HepG2 (cell line): ENCODE results near the gene MESD. TPM values are rescaled to one million over a fixed set of nuclear protein-coding genes. Genes with fewer than 3 reads are reported as not detected.

ENCODE experiments used
- AGO2 ChIP-seq: fragments of 200-400 bp; formaldehyde crosslinking; optimal IDR thresholded peaks from 2 replicates; pipeline ENCODE3; 2017; ENCODE audit warnings: mild to moderate bottlenecking, low read depth, low read length, moderate library complexity
- CHCHD3 ChIP-seq: sonication (generic); formaldehyde crosslinking; IDR thresholded peaks from 2 replicates; pipeline ENCODE4 v1.8.0; 2022; ENCODE audit warnings: mild to moderate bottlenecking, missing genetic modification reagents, moderate library complexity
- DNMT1 ChIP-seq: sonication (generic); formaldehyde crosslinking; IDR thresholded peaks from 2 replicates; pipeline ENCODE4 v1.5.1; 2020; ENCODE audit warnings: mild to moderate bottlenecking, missing genetic modification reagents
- ELF3 ChIP-seq: IDR thresholded peaks from 2 replicates; pipeline ENCODE4 v1.6.1; 2016; ENCODE audit warnings: missing genetic modification reagents, missing compliant biosample characterization
- FOXA1 ChIP-seq, 2 experiments: fragments of 450-650 bp in 1 of 2; sonication (generic) in 1 of 2; formaldehyde crosslinking in 1 of 2; IDR thresholded peaks; 2 replicates each; pipeline versions ENCODE4 v1.4.0 to v1.6.1; 2016 to 2020; ENCODE audit warnings: missing genetic modification reagents in 1 of 2
- FOXP1 ChIP-seq, 2 experiments: fragments of 450-650 bp in 1 of 2; IDR thresholded peaks; 2 replicates each; pipeline ENCODE4 v1.6.1; 2017 to 2018; ENCODE audit warnings: antibody characterized with exemption in 1 of 2
- HDAC6 ChIP-seq: fragments of 200-600 bp; sonication (generic); IDR thresholded peaks from 2 replicates; pipeline ENCODE4 v1.7.0; 2017; ENCODE audit warnings: mild to moderate bottlenecking, antibody characterized with exemption, low read length, low read depth
- HIC2 ChIP-seq: sonication (generic); formaldehyde crosslinking; IDR thresholded peaks from 2 replicates; pipeline ENCODE4 v1.9.0; 2022; ENCODE audit warnings: low read depth, missing genetic modification reagents
- IRF9 ChIP-seq: sonication (generic); formaldehyde crosslinking; IDR thresholded peaks from 2 replicates; pipeline ENCODE4 v1.8.0; 2022; ENCODE audit warnings: missing genetic modification reagents, mild to moderate bottlenecking, borderline replicate concordance
- KDM5A ChIP-seq: fragments of 200-600 bp; sonication (generic); IDR thresholded peaks from 2 replicates; pipeline ENCODE4 v1.7.0; 2018; ENCODE audit warnings: antibody characterized with exemption, mild to moderate bottlenecking, low read length, borderline replicate concordance
- KLF15 ChIP-seq: sonication (generic); formaldehyde crosslinking; IDR thresholded peaks from 2 replicates; pipeline ENCODE4 v1.8.1; 2023; ENCODE audit warnings: borderline replicate concordance, mild to moderate bottlenecking, inconsistent platforms, missing genetic modification reagents, mixed read lengths
- MIXL1 ChIP-seq: IDR thresholded peaks from 2 replicates; pipeline ENCODE4 v1.6.1; 2016
- MNT ChIP-seq: fragments of 450-650 bp; IDR thresholded peaks from 2 replicates; pipeline ENCODE4 v1.6.1; 2016
- POGK ChIP-seq: sonication (generic); formaldehyde crosslinking; conservative IDR thresholded peaks from 2 replicates; pipeline ENCODE4 v1.8.0; 2022; ENCODE audit warnings: mild to moderate bottlenecking, moderate library complexity, missing genetic modification reagents
- RXRB ChIP-seq: IDR thresholded peaks from 2 replicates; pipeline ENCODE4 v1.6.1; 2016; ENCODE audit warnings: borderline replicate concordance, missing genetic modification reagents, missing compliant biosample characterization
- SMYD3 ChIP-seq: sonication (generic); formaldehyde crosslinking; IDR thresholded peaks from 2 replicates; pipeline ENCODE4 v1.8.1; 2023; ENCODE audit warnings: mild to moderate bottlenecking, missing genetic modification reagents
- SNAPC5 ChIP-seq: sonication (generic); formaldehyde crosslinking; IDR thresholded peaks from 2 replicates; pipeline ENCODE4 v1.8.1; 2023; ENCODE audit warnings: mild to moderate bottlenecking, missing genetic modification reagents, borderline replicate concordance
- SNRNP70 ChIP-seq: fragments of 200-400 bp; formaldehyde crosslinking; IDR thresholded peaks from 2 replicates; pipeline ENCODE4 v1.6.1; 2017; ENCODE audit warnings: mild to moderate bottlenecking, low read depth, low read length, moderate library complexity
- TCF7 ChIP-seq: sonication (generic); IDR thresholded peaks from 2 replicates; pipeline ENCODE4 v1.6.1; 2016; ENCODE audit warnings: antibody characterized with exemption, low read depth
- TFAP4 ChIP-seq: sonication (generic); IDR thresholded peaks from 2 replicates; pipeline ENCODE4 v1.6.1; 2016; ENCODE audit warnings: low read depth, borderline replicate concordance
- ZNF629 ChIP-seq: sonication (generic); formaldehyde crosslinking; conservative IDR thresholded peaks from 2 replicates; pipeline ENCODE4 v1.5.0; 2020; ENCODE audit warnings: missing genetic modification reagents
- ZNF644 ChIP-seq: IDR thresholded peaks from 2 replicates; pipeline ENCODE4 v1.6.1; 2016; ENCODE audit warnings: low read depth
- ZNF691 ChIP-seq: sonication (generic); formaldehyde crosslinking; IDR thresholded peaks from 2 replicates; pipeline ENCODE4 v1.4.0; 2020; ENCODE audit warnings: missing genetic modification reagents, low read depth, mild to moderate bottlenecking, borderline replicate concordance
- polyA plus RNA-seq, 8 experiments: library from polyadenylated mRNA; depleted of rRNA in 3 of 8; stranded (reverse) in 7 of 8; unstranded in 1 of 8; fragments of >200 nt; fragmentation: Illumina TruSeq in 4 of 8; extraction: Trizol in 4 of 8; gene quantifications; 2 replicates each; pipeline versions ENCODE4 v1.2.1 to v1.2.3, GENCODE V29; 2011 to 2016; ENCODE audit warnings: low read depth in 4 of 8, missing spikeins in 1 of 8, mixed read lengths in 1 of 8; ENCODE audit not compliant: insufficient read depth in 1 of 8
- total RNA-seq, 5 experiments: library from RNA; depleted of rRNA; stranded (reverse); fragments of >200 nt; fragmentation: Illumina TruSeq; extraction: Trizol; gene quantifications; 2 replicates each; pipeline ENCODE4 v1.2.3, GENCODE V29; 2016; ENCODE audit warnings: low read depth in 1 of 5

Gene MESD
- total and polyA plus RNA-seq, 2 of the 13 experiments (the other 11 are each of a cell fraction or from before 2014, with no cell fraction given) = 18.0 to 46.2 TPM

- TF ChIP-seq FOXP1 (IDR thresholded peaks at IDR 0.05) (no peak), FOXP1 (CRISPR knock-in tag; IDR thresholded peaks at IDR 0.05) (peak; percentile 63), MNT (no peak), ZNF629 (CRISPR knock-in tag) (no peak), POGK (no peak), FOXA1 (IDR thresholded peaks at IDR 0.05) (no peak), FOXA1 (CRISPR knock-in tag; IDR thresholded peaks at IDR 0.05) (peak; percentile 51; the same call in 1 of the 2 replicates), HIC2 (CRISPR knock-in tag) (no peak), IRF9 (CRISPR knock-in tag) (no peak), MIXL1 (CRISPR knock-in tag) (0 out of 2 replicates have a peak, but pooled peaks have one; percentile 64), KLF15 (CRISPR knock-in tag) (no peak), TCF7 (no peak), RXRB (CRISPR knock-in tag) (0 out of 2 replicates have a peak, but pooled peaks have one; percentile 28), AGO2 (no peak), CHCHD3 (CRISPR knock-in tag) (no peak), ZNF644 (CRISPR knock-in tag) (0 out of 2 replicates have a peak, but pooled peaks have one; percentile 20), KDM5A (no peak), SNAPC5 (CRISPR knock-in tag) (no peak), ZNF691 (no peak), DNMT1 (no peak), ELF3 (CRISPR knock-in tag) (0 out of 2 replicates have a peak, but pooled peaks have one; percentile 17), TFAP4 (no peak), SNRNP70 (no peak), SMYD3 (CRISPR knock-in tag) (no peak), HDAC6 (no peak)
Measured at GRCh38 chr15:80913541-80913940, 76.1 kb downstream of the MESD start (continued).
